GM18873 (cell line): ENCODE measurements around the gene LARP1.

Experiments
- ATAC-seq: cut with Tn5 transposase; IDR thresholded peaks from one replicate; pipeline ENCODE4 v1.9.1; 2021; ENCODE audit warnings: mild to moderate bottlenecking, moderate library complexity, moderate number of reproducible peaks; ENCODE audit not compliant: unreplicated experiment, low FRiP score

Gene LARP1

GRCh38 chr5:154786414-154786813 lies 31.2 kb downstream of the LARP1 start:
- no peak for ATAC-seq

- ATAC-seq, result no peak
Measured at GRCh38 chr5:154788212-154788611, 33.0 kb downstream of the LARP1 start.

- ATAC-seq, result peak; percentile 83
Measured at GRCh38 chr5:154791535-154791934, 36.4 kb downstream of the LARP1 start.

GRCh38 chr5:154793599-154794524 lies 38.7 kb downstream of the LARP1 start:
- no peak for ATAC-seq

GRCh38 chr5:154794525-154795234 lies 39.5 kb downstream of the LARP1 start:
- no peak for ATAC-seq

GRCh38 chr5:154795235-154795596 lies 40.0 kb downstream of the LARP1 start:
- no peak for ATAC-seq

GRCh38 chr5:154797762-154798161 lies 42.6 kb downstream of the LARP1 start:
- ATAC-seq, result no peak

- no peak for ATAC-seq
Measured at GRCh38 chr5:154800582-154800981, 45.4 kb downstream of the LARP1 start.

GRCh38 chr5:154801083-154801482 lies 45.9 kb downstream of the LARP1 start:
- ATAC-seq, result no peak

- ATAC-seq, result no peak
Measured at GRCh38 chr5:154802050-154802449, 46.9 kb downstream of the LARP1 start.

GRCh38 chr5:154806176-154806575 lies 51.0 kb downstream of the LARP1 start:
- no peak for ATAC-seq

GRCh38 chr5:154811239-154811638 lies 56.1 kb downstream of the LARP1 start:
- ATAC-seq, result no peak

GRCh38 chr5:154811653-154812465 lies 56.7 kb downstream of the LARP1 start:
- ATAC-seq, result no peak

GRCh38 chr5:154813158-154813557 lies 58.0 kb downstream of the LARP1 start:
- ATAC-seq, result no peak

GRCh38 chr5:154813736-154814135 lies 58.6 kb downstream of the LARP1 start:
- no peak for ATAC-seq

GRCh38 chr5:154815025-154815424 lies 59.8 kb downstream of the LARP1 start:
- ATAC-seq, result no peak

- no peak for ATAC-seq
Measured at GRCh38 chr5:154815684-154816247, 60.6 kb downstream of the LARP1 start.

- no peak for ATAC-seq
Measured at GRCh38 chr5:154816891-154817492, 61.8 kb downstream of the LARP1 start.

- ATAC-seq, result no peak
Measured at GRCh38 chr5:154817815-154818214, 62.6 kb downstream of the LARP1 start.

GRCh38 chr5:154818471-154819116 lies 63.4 kb downstream of the LARP1 start:
- ATAC-seq, result no peak
